Body of pancreas (tissue), 4 donors: ENCODE measurements around the gene ITGA8.

ENCODE experiments used
- CTCF ChIP-seq, 7 experiments: fragments of 450-650 bp in 4 of 7; fragments of 200-600 bp in 3 of 7; sonication (generic) in 3 of 7; IDR thresholded peaks; one replicate each; pipeline ENCODE4 v1.5.1; 2016 to 2019; ENCODE audit warnings: antibody characterized with exemption in 7 of 7
- POLR2A ChIP-seq, 3 donors: fragments of 450-650 bp; IDR thresholded peaks; one replicate each; pipeline ENCODE4 v1.6.1; 2016; ENCODE audit warnings: antibody characterized with exemption in 3 of 3, mild to moderate bottlenecking in 2 of 3

- TF ChIP-seq CTCF (IDR thresholded peaks at IDR 0.05) (no peak), POLR2A (IDR thresholded peaks at IDR 0.05) (no peak)
Observed at GRCh38 chr10:15710455-15710854, 9.3 kb downstream of the ITGA8 start.
